ENCODE data around the gene TMA7.

TMA7 gene

GRCh38 chr3:48423883-48424695 is 16.0 kb upstream of the TMA7 start:
- FAIRE-seq = no peak

- FAIRE-seq = no peak
These were observed 14.7 kb upstream of the TMA7 start for GRCh38 chr3:48425281-48425812.

GRCh38 chr3:48426401-48426909 is 13.6 kb upstream of the TMA7 start:
- FAIRE-seq = no peak

GRCh38 chr3:48426944-48427629 is 13.0 kb upstream of the TMA7 start:
- no peak for FAIRE-seq

- FAIRE-seq = no peak
These were observed 12.5 kb upstream of the TMA7 start for GRCh38 chr3:48427630-48427962.

- no peak for FAIRE-seq
These were observed 11.9 kb upstream of the TMA7 start for GRCh38 chr3:48428088-48428571.

GRCh38 chr3:48428572-48429316 is 11.3 kb upstream of the TMA7 start:
- FAIRE-seq = no peak

- FAIRE-seq = no peak
These were observed 10.6 kb upstream of the TMA7 start for GRCh38 chr3:48429317-48429959.

- no peak for FAIRE-seq
These were observed 9.9 kb upstream of the TMA7 start, which contains the start of gene PLXNB1 for GRCh38 chr3:48429960-48430707. PLXNB1 (minus strand) TSS chr3:48430086; CDS start chr3:48424611, 5,475 bp downstream.

- no peak for FAIRE-seq
These were observed 9.4 kb upstream of the TMA7 start for GRCh38 chr3:48430708-48431101.

- no peak for FAIRE-seq
These were observed 8.6 kb upstream of the TMA7 start for GRCh38 chr3:48431224-48432029.

GRCh38 chr3:48432411-48433371 is 7.4 kb upstream of the TMA7 start:
- no peak for FAIRE-seq

GRCh38 chr3:48433472-48434118 is 6.5 kb upstream of the TMA7 start:
- no peak for FAIRE-seq

GRCh38 chr3:48434591-48435222 is 5.3 kb upstream of the TMA7 start:
- no peak for FAIRE-seq

GRCh38 chr3:48435223-48435595 is 4.8 kb upstream of the TMA7 start:
- no peak for FAIRE-seq

- FAIRE-seq = peak; percentile 68
These were observed 4.1 kb upstream of the TMA7 start for GRCh38 chr3:48435774-48436476.

GRCh38 chr3:48436477-48436787 is 3.6 kb upstream of the TMA7 start:
- no peak for FAIRE-seq

GRCh38 chr3:48436855-48437254 is 3.2 kb upstream of the TMA7 start:
- FAIRE-seq = no peak

All from A204.1 (cell line).